Measurements from ENCODE around the gene DTX2.

DNA sequence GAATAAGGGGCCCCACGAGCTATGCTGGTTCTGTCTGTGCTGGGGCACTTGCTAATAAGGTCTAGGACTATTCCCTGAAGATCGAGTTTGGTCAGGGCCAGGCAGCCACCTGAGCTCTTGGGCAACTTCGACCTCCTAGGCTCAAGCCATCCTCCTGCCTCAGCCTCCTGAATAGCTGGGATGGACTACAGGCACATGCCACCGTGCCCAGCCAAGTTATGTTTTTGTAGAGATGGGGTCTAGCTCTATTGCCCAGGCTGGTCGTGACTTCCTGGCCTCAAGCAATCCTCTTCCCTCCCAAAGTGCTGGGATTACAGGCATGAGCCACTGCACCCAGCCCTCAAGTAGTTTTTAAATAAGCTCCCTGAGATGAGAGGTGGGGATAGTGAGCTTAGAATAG lies 33.9 kb upstream of the DTX2 start:
- TF ChIP-seq EZH2 (IDR thresholded peaks at IDR 0.05; ENCODE audit: low read depth) (no peak), CTCF (conservative IDR thresholded peaks at IDR 0.05) (no peak)

Data from PC-9 (cell line).